ENCODE measurements around the gene CDC5L.

The CDC5L gene

DNA sequence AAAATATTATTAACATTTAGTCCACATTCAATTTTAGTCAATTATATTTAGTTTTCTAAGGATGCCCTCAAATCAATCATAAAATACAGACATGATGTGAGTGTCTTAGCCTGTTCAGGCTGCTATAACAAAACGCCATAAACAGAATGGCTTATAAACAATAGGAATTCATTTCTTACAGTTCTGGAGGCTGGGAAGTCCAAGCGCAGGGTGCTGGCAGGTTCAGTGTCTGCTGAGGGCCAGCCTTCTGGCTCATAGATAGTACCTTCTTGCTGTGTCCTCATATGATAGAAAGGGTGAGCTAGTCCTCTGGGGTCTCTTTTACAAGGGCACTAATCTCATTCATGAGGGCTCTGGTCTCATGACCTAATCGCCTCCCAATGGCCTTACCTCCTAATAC lies 10.0 kb upstream of the CDC5L start:
- Histone ChIP-seq H3K27me3 (peaks cover 64% of the 10 kb centered on the region), H3K4me3 (ENCODE audit: low read depth in 1 of 2, low read length in 1 of 2) (no peak overlapping the region), H3K27ac (no peak overlapping the region), H3K36me3 (no peaks in the 10 kb centered on the region), H3K9me3 (no peaks in the 10 kb centered on the region), H3K4me1 (ENCODE audit: control insufficient read depth in 1 of 2, insufficient read depth in 1 of 2, low read depth in 1 of 2, low read length in 1 of 2) (peaks cover 12 to 13% of the 10 kb centered on the region in 2 experiments)
- TF ChIP-seq, protein P1, sequence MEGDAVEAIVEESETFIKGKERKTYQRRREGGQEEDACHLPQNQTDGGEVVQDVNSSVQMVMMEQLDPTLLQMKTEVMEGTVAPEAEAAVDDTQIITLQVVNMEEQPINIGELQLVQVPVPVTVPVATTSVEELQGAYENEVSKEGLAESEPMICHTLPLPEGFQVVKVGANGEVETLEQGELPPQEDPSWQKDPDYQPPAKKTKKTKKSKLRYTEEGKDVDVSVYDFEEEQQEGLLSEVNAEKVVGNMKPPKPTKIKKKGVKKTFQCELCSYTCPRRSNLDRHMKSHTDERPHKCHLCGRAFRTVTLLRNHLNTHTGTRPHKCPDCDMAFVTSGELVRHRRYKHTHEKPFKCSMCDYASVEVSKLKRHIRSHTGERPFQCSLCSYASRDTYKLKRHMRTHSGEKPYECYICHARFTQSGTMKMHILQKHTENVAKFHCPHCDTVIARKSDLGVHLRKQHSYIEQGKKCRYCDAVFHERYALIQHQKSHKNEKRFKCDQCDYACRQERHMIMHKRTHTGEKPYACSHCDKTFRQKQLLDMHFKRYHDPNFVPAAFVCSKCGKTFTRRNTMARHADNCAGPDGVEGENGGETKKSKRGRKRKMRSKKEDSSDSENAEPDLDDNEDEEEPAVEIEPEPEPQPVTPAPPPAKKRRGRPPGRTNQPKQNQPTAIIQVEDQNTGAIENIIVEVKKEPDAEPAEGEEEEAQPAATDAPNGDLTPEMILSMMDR (IDR thresholded peaks at IDR 0.05) = no peak

DNA sequence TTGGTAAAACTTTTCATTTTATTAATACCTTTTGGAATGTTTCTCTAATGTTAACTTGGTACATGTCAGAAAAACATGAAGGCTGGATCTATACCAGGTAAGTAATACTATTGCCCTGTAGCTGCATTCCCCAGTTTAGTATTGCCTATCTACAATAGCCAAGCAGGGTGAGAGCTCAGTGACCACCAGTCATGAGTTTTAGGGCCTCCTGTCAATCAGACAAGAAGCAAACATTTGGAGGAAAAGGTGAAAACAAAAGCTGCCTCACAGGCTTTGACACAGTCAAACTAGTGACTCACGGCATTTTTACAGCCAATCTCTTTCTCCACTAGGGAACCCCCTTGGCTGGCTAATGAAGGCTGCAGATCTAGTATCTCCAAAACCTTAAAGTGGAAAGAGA lies 9.5 kb upstream of the CDC5L start:
- no peak overlapping the region for H3K4me3 ChIP-seq (ENCODE audit: low read depth in 1 of 2, low read length in 1 of 2)
- TF ChIP-seq, protein P1 (IDR thresholded peaks at IDR 0.05) = no peak
- no peaks in the 10 kb centered on the region for H3K9me3 ChIP-seq
- H3K27ac ChIP-seq = no peak overlapping the region
- H3K36me3 ChIP-seq = no peaks in the 10 kb centered on the region
- peaks cover 63% of the 10 kb centered on the region for H3K27me3 ChIP-seq
- peaks cover 12 to 13% of the 10 kb centered on the region in 2 experiments for H3K4me1 ChIP-seq (ENCODE audit: control insufficient read depth in 1 of 2, insufficient read depth in 1 of 2, low read depth in 1 of 2, low read length in 1 of 2)

DNA sequence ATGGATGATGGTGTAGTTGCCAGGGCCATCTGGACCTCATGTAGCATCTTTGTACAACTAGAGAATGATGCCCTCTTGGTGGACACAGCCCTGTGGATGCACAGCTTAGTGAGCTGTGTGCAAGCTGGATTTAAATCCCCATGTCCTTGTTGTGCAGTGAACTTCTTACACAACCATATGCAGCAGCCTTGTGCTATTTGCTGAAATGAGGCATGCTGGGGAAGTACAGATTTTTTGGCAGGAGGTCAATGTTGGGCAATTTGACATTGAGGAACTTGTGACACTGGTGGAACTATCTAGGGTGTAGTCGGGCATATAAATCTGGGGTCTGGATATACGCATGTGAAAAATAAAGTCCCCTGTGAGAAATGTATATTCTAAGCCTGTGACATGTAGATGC lies 5.8 kb upstream of the CDC5L start:
- peak overlapping the region; percentile 21 to 26 for H3K4me3 ChIP-seq (ENCODE audit: low read depth in 1 of 2, low read length in 1 of 2)
- H3K4me1 ChIP-seq (ENCODE audit: control insufficient read depth in 1 of 2, insufficient read depth in 1 of 2, low read depth in 1 of 2, low read length in 1 of 2) = peaks cover 14 to 15% of the 10 kb centered on the region in 2 experiments
- H3K9me3 ChIP-seq = no peaks in the 10 kb centered on the region
- peak overlapping the region; percentile 73 for H3K27ac ChIP-seq
- peaks cover 34% of the 10 kb centered on the region for H3K27me3 ChIP-seq
- TF ChIP-seq, protein P1 (IDR thresholded peaks at IDR 0.05) = no peak
- H3K36me3 ChIP-seq = no peaks in the 10 kb centered on the region

DNA sequence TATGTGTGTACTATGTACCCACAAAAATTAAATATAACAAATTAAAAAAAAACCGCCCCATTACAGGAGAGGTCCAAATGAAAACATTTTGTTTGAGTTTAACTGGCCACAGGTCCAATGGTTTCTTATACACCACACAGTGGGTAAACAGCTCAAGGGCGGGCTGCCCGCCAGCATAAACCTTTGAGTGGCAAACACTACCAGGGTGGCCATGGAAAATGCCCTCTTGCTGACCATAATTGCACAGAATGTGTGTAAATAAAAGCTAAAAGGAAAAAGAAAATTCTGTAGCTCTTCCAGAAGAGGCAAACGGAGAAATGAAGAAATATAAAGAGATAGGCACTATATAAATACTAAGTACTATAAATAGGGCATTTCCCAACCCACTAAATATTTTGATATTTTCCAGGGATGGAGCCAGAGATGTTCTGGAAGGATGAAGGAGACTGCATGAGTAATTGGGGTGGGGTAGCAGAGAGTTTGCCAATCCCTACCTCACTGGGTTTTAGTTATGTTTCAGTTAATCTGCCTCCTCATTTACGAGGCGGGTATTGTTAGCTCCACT lies 1.1 kb upstream of the CDC5L start:
- Histone ChIP-seq H3K27me3 (peaks cover 6% of the 10 kb centered on the region), H3K4me3 (ENCODE audit: low read depth in 1 of 2, low read length in 1 of 2) (peak overlapping the region; percentile 80 to 95)
- TF ChIP-seq, protein P1 (IDR thresholded peaks at IDR 0.05) = no peak

DNA sequence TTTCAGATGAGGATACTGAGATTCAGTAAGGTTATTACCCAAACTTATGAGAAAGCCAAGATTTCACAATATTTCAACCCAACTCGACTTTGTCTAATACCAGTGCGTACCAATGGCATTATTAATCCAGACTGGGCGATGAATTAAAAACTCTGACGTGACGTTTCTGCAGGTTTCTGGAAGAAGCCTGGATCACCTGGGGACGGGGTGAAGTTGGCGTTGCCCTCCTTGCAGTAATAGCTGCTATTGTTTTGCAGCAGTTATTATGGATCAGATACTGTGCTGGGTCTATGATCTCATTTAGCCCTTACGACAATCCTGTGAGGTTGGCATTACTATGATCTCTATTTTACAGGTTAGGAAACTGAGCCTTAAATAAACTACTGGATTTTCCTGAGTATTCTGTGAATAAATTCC lies 569 bp upstream of the CDC5L start:
- H3K4me1 ChIP-seq (ENCODE audit: control insufficient read depth in 1 of 2, insufficient read depth in 1 of 2, low read depth in 1 of 2, low read length in 1 of 2) = peaks cover 26 to 30% of the 10 kb centered on the region in 2 experiments
- TF ChIP-seq, protein P1 (IDR thresholded peaks at IDR 0.05) = no peak
- H3K36me3 ChIP-seq = peaks cover 13% of the 10 kb centered on the region
- H3K27ac ChIP-seq = peak overlapping the region; percentile 95
- H3K4me3 ChIP-seq (ENCODE audit: low read depth in 1 of 2, low read length in 1 of 2) = peak overlapping the region; percentile 80 to 95
- H3K27me3 ChIP-seq = peaks cover 6% of the 10 kb centered on the region
- H3K9me3 ChIP-seq = no peaks in the 10 kb centered on the region

More for the DNA sequence above, 1.1 kb upstream of the CDC5L start:
- Histone ChIP-seq H3K4me1 (ENCODE audit: control insufficient read depth in 1 of 2, insufficient read depth in 1 of 2, low read depth in 1 of 2, low read length in 1 of 2) (peaks cover 31 to 35% of the 10 kb centered on the region in 2 experiments), H3K27ac (peak overlapping the region; percentile 95), H3K9me3 (no peaks in the 10 kb centered on the region), H3K36me3 (peaks cover 9% of the 10 kb centered on the region)

All from neutrophil (primary cell).